ENCODE data around the gene ORAI2.
"Not testable (repeated sequence)": the region's sequence is repeated elsewhere in the genome, so short reads cannot be mapped to it uniquely, and the experiment has no call there.

Gene ORAI2

GRCh38 chr7:102472126-102473041, 39.0 kb downstream of the ORAI2 start:
- H4K20me1 ChIP-seq (ENCODE audit: insufficient read depth, low read length), result no peaks in the 10 kb centered on the region
- no peak overlapping the region for H3K4me2 ChIP-seq (ENCODE audit: low read length)
- no peak overlapping the region for H2AFZ ChIP-seq (ENCODE audit: low read depth, low read length)
- no peaks in the 10 kb centered on the region for H3K9me3 ChIP-seq (ENCODE audit: insufficient read depth, low read length)
- no peak overlapping the region for H3K9ac ChIP-seq (ENCODE audit: low read length)
- H3K4me3 ChIP-seq (ENCODE audit: low read length), result no peak overlapping the region
- H3K27ac ChIP-seq (ENCODE audit: low read length), result no peak overlapping the region
- no peak for TF ChIP-seq CTCF (IDR thresholded peaks at IDR 0.05; ENCODE audit: low read depth, low read length)
- no peak for TF ChIP-seq EZH2phosphoT487 (IDR thresholded peaks at IDR 0.05; ENCODE audit: low read depth)
- no peaks in the 10 kb centered on the region for H3K79me2 ChIP-seq (ENCODE audit: low read length)
- no peaks in the 10 kb centered on the region for H3K4me1 ChIP-seq (ENCODE audit: low read length)
- H3K27me3 ChIP-seq (ENCODE audit: low read depth, low read length), result no peaks in the 10 kb centered on the region
- H3K36me3 ChIP-seq (replicated peaks; ENCODE audit: low read depth, low read length), result no peaks in the 10 kb centered on the region

GRCh38 chr7:102473271-102473991, 40.1 kb downstream of the ORAI2 start:
- no peaks in the 10 kb centered on the region for H3K4me1 ChIP-seq (ENCODE audit: low read length)
- no peak overlapping the region for H3K9ac ChIP-seq (ENCODE audit: low read length)
- no peaks in the 10 kb centered on the region for H3K9me3 ChIP-seq (ENCODE audit: insufficient read depth, low read length)
- no peak overlapping the region for H3K4me3 ChIP-seq (ENCODE audit: low read length)
- H3K27me3 ChIP-seq (ENCODE audit: low read depth, low read length), result no peaks in the 10 kb centered on the region
- TF ChIP-seq EZH2phosphoT487 (IDR thresholded peaks at IDR 0.05; ENCODE audit: low read depth) (no peak), CTCF (IDR thresholded peaks at IDR 0.05; ENCODE audit: low read depth, low read length) (no peak)
- H4K20me1 ChIP-seq (ENCODE audit: insufficient read depth, low read length), result no peaks in the 10 kb centered on the region
- no peak overlapping the region for H3K27ac ChIP-seq (ENCODE audit: low read length)
- no peak overlapping the region for H3K4me2 ChIP-seq (ENCODE audit: low read length)
- H3K36me3 ChIP-seq (replicated peaks; ENCODE audit: low read depth, low read length), result no peaks in the 10 kb centered on the region
- no peak overlapping the region for H2AFZ ChIP-seq (ENCODE audit: low read depth, low read length)
- H3K79me2 ChIP-seq (ENCODE audit: low read length), result no peaks in the 10 kb centered on the region

DNA sequence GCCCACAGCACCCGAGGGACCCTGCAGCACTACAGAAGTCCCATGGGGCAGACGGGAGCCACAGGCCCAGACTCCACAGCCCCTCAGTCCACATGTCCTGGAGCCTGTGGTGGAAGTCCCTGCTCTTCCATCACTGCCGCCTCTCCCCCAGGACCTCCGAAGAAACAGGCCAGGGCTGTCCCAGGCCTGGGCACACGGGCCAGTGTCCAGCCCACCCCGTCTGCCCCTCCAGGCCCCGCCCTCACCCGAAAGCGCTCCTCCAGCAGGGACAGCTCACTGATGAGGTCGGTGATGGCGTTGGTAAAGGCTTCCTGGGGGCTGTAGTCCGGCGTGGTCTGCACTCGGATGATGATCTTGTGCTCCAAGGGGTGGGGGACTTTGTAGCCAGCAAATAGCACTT, 40.7 kb downstream of the ORAI2 start:
- H3K36me3 ChIP-seq (replicated peaks; ENCODE audit: low read depth, low read length); H3K9ac ChIP-seq (ENCODE audit: low read length); H3K9me3 ChIP-seq (ENCODE audit: insufficient read depth, low read length); H3K27me3 ChIP-seq (ENCODE audit: low read depth, low read length); H3K4me2 ChIP-seq (ENCODE audit: low read length); H3K4me1 ChIP-seq (ENCODE audit: low read length); H2AFZ ChIP-seq (ENCODE audit: low read depth, low read length); H4K20me1 ChIP-seq (ENCODE audit: insufficient read depth, low read length); H3K4me3 ChIP-seq (ENCODE audit: low read length); H3K79me2 ChIP-seq (ENCODE audit: low read length); H3K27ac ChIP-seq (ENCODE audit: low read length): not testable (repeated sequence)

DNA sequence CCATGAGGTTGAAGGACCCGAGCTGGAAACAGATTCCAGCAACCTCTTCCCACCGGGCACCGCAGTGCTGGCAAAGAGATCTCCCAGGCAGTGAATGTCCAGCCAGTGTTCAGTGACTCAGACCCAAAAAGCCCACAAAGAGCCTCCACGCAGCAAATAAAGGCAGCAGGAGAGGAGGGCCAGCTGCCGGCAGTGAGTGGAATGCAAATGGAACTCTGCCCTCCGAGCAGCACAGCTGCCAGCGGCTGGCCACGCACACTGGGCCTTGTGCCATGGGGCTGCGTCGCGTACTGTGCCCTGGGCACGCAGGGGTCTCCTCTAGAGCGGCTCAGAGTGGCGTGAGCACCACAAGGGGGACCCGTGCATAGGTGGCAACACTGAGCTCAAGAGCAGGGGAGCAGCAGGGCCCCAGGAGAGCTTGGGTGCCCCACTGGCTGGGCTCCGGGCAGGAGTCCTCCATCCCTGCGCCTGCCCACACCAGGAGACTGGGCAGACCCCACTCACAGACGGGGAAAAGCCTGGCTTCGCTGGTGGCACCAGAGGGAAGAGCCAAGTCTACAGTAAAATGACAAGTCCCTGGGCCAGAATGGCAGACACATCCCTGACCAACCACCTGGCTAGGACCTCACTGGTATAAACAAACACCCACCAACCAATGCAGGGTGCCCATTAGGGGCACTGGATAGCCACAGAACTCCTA, 41.5 kb downstream of the ORAI2 start:
- not testable (repeated sequence) for H3K36me3 ChIP-seq (replicated peaks; ENCODE audit: low read depth, low read length); H3K4me3 ChIP-seq (ENCODE audit: low read length); H3K4me1 ChIP-seq (ENCODE audit: low read length); H4K20me1 ChIP-seq (ENCODE audit: insufficient read depth, low read length); H2AFZ ChIP-seq (ENCODE audit: low read depth, low read length); H3K9me3 ChIP-seq (ENCODE audit: insufficient read depth, low read length); H3K79me2 ChIP-seq (ENCODE audit: low read length); H3K27ac ChIP-seq (ENCODE audit: low read length); H3K9ac ChIP-seq (ENCODE audit: low read length); H3K27me3 ChIP-seq (ENCODE audit: low read depth, low read length); H3K4me2 ChIP-seq (ENCODE audit: low read length)

- Histone ChIP-seq H3K9ac (ENCODE audit: low read length) (0 out of 2 replicates have a peak within 1 kb of the TSS, but pooled peaks have one; percentile 24), H3K4me3 (ENCODE audit: low read length) (peak within 1 kb of the TSS; percentile 58; the same call in 1 of the 2 replicates), H3K4me2 (ENCODE audit: low read length) (peak within 1 kb of the TSS; percentile 40)
- not testable (repeated sequence) for H3K9me3 ChIP-seq (ENCODE audit: insufficient read depth, low read length); H3K4me1 ChIP-seq (ENCODE audit: low read length); H3K79me2 ChIP-seq (ENCODE audit: low read length); H2AFZ ChIP-seq (ENCODE audit: low read depth, low read length); H4K20me1 ChIP-seq (ENCODE audit: insufficient read depth, low read length); H3K36me3 ChIP-seq (replicated peaks; ENCODE audit: low read depth, low read length); H3K27me3 ChIP-seq (ENCODE audit: low read depth, low read length); H3K27ac ChIP-seq (ENCODE audit: low read length)
Observed at GRCh38 chr7:102478314-102479208, 45.2 kb downstream of the ORAI2 start, which contains the start of gene POLR2J. TSS of gene POLR2J (minus strand) at chr7:102478922. CDS start at chr7:102478860, 62 bp downstream.

GRCh38 chr7:102479209-102479584, 45.8 kb downstream of the ORAI2 start:
- not testable (repeated sequence) for H3K9me3 ChIP-seq (ENCODE audit: insufficient read depth, low read length); H3K27ac ChIP-seq (ENCODE audit: low read length); H2AFZ ChIP-seq (ENCODE audit: low read depth, low read length); H4K20me1 ChIP-seq (ENCODE audit: insufficient read depth, low read length); H3K4me1 ChIP-seq (ENCODE audit: low read length); H3K79me2 ChIP-seq (ENCODE audit: low read length); H3K36me3 ChIP-seq (replicated peaks; ENCODE audit: low read depth, low read length); H3K27me3 ChIP-seq (ENCODE audit: low read depth, low read length)
- H3K9ac ChIP-seq (ENCODE audit: low read length), result 0 out of 2 replicates have a peak overlapping the region, but pooled peaks have one; percentile 24
- H3K4me3 ChIP-seq (ENCODE audit: low read length), result peak overlapping the region; percentile 50; the same call in 1 of the 2 replicates
- peak overlapping the region; percentile 40 for H3K4me2 ChIP-seq (ENCODE audit: low read length)

Data from OCI-LY3 (cell line).